Caco-2 (cell line): Measurements from ENCODE around the gene GPC5. TPM values are rescaled to one million over a fixed set of nuclear protein-coding genes. Genes with fewer than 3 reads are reported as not detected.
A peak's percentile ranks its signal among the peaks of the same experiment; 100 is the strongest.
"Not testable (repeated sequence)": the region's sequence is repeated elsewhere in the genome, so short reads cannot be mapped to it uniquely, and the experiment has no call there.

Experiments
- BruUV-seq: library from RNA; stranded (reverse); fragments of 400-500 nt; replicated peaks from 2 replicates; lab custom pipeline; 2021; lab: Mats Ljungman, UMichigan
- CTCF ChIA-PET: fragments of 300-600 bp; sonication (Branson Sonifier 250); formaldehyde crosslinking; loops from one replicate; lab custom pipeline; 2022; ENCODE audit warnings: antibody characterized with exemption; lab: Charles Lee
- POLR2A ChIA-PET: fragments of 300-600 bp; sonication (Branson Sonifier 250); formaldehyde crosslinking; loops from one replicate; lab custom pipeline; 2022; ENCODE audit warnings: antibody characterized with exemption; lab: Charles Lee
- DNase-seq, 2 experiments: peaks; one replicate each; pipeline versions ENCODE4 v3.0.0 to v3.0.0-alpha.2; 2020 to 2022
- H3K27me3 ChIP-seq: replicated peaks from 2 replicates; pipeline ENCODE4 v1.6.0; 2011; ENCODE audit warnings: low read length; ENCODE audit not compliant: control insufficient read depth, insufficient read depth
- H3K36me3 ChIP-seq: 2 replicates; pipeline ENCODE4 v1.5.1; 2011; ENCODE audit warnings: low read length; ENCODE audit not compliant: control insufficient read depth, insufficient read depth
- H3K4me1 ChIP-seq: fragments of 250-450 bp; sonication (Bioruptor Pico); 2 replicates; pipeline ENCODE4 v1.5.1; 2020; ENCODE audit warnings: mild to moderate bottlenecking
- H3K4me3 ChIP-seq: 2 replicates; pipeline ENCODE4 v1.5.1; 2011; ENCODE audit warnings: low read depth, mild to moderate bottlenecking, control low read depth, low read length
- H3K9me3 ChIP-seq: fragments of 250-450 bp; sonication (Bioruptor Pico); 2 replicates; pipeline ENCODE4 v1.5.1; 2020; ENCODE audit warnings: mild to moderate bottlenecking, moderate library complexity
- H3K27ac Mint-ChIP-seq: one replicate; pipeline ENCODE4 v1.8.0; 2022; ENCODE audit warnings: mixed read lengths; ENCODE audit not compliant: unreplicated experiment
- H3K27me3 Mint-ChIP-seq: one replicate; pipeline ENCODE4 v1.8.0; 2022; ENCODE audit warnings: mixed read lengths; ENCODE audit not compliant: insufficient read depth, unreplicated experiment
- H3K36me3 Mint-ChIP-seq: one replicate; pipeline ENCODE4 v1.8.0; 2022; ENCODE audit warnings: mild to moderate bottlenecking, mixed read lengths; ENCODE audit not compliant: insufficient read depth, unreplicated experiment
- H3K4me1 Mint-ChIP-seq: one replicate; pipeline ENCODE4 v1.8.0; 2022; ENCODE audit warnings: low read depth, mixed read lengths; ENCODE audit not compliant: unreplicated experiment
- H3K4me3 Mint-ChIP-seq: one replicate; pipeline ENCODE4 v1.8.0; 2022; ENCODE audit warnings: mild to moderate bottlenecking, moderate library complexity, mixed read lengths; ENCODE audit not compliant: unreplicated experiment
- H3K9me3 Mint-ChIP-seq: one replicate; pipeline ENCODE4 v1.8.0; 2022; ENCODE audit warnings: mixed read lengths; ENCODE audit not compliant: unreplicated experiment
- CTCF ChIP-seq, 2 experiments: fragments of 200-600 bp in 1 of 2; IDR thresholded peaks; 1 replicate in 1 of 2; 2 replicates in 1 of 2; pipeline versions ENCODE4 v1.5.1 to v1.8.0; 2011 to 2022; ENCODE audit warnings: antibody characterized with exemption in 1 of 2, control low read depth in 1 of 2, inconsistent platforms in 1 of 2, low read depth in 1 of 2, low read length in 1 of 2, mild to moderate bottlenecking in 1 of 2, moderate library complexity in 1 of 2; ENCODE audit not compliant: insufficient read depth in 1 of 2, severe bottlenecking in 1 of 2, unreplicated experiment in 1 of 2
- intact Hi-C: fragments of 100-400 bp; cut with micrococcal nuclease; formaldehyde crosslinking; loops from one replicate; pipeline ENCODE4 v1.10.0; 2022; ENCODE audit not compliant: unreplicated experiment
- total RNA-seq: library from RNA; stranded (reverse); gene quantifications from 2 replicates; pipeline ENCODE4 v1.2.3, GENCODE V29; 2022

The GPC5 gene
- total RNA-seq, 1 experiment from 2014 or later = 4.1 TPM

- H3K4me1 ChIP-seq = no peaks in the 10 kb centered on the region
- peaks cover 15% of the 10 kb centered on the region for H3K9me3 Mint-ChIP-seq
- no peak overlapping the region for H3K4me3 ChIP-seq
- no peaks in the 10 kb centered on the region for H3K36me3 ChIP-seq
- peak overlapping the region; percentile 4 for H3K27ac Mint-ChIP-seq
- peaks cover 20% of the 10 kb centered on the region for H3K4me1 Mint-ChIP-seq
- H3K27me3 ChIP-seq = no peaks in the 10 kb centered on the region
- no peaks in the 10 kb centered on the region for H3K36me3 Mint-ChIP-seq
- no peaks in the 10 kb centered on the region for H3K9me3 ChIP-seq
- ChIA-PET CTCF (no interaction called here), POLR2A (no interaction called here)
- H3K27me3 Mint-ChIP-seq = no peaks in the 10 kb centered on the region
- BruUV-seq = no TSS peak
- no peak overlapping the region for H3K4me3 Mint-ChIP-seq
- DNase-seq = peak in 1 of 2 experiments; percentile 3
- no peak for TF ChIP-seq CTCF (IDR thresholded peaks at IDR 0.05; ENCODE audit: insufficient read depth in 1 of 2, low read depth in 1 of 2, low read length in 1 of 2, severe bottlenecking in 1 of 2, unreplicated experiment in 1 of 2)
- intact Hi-C loops = no loop called here
These were observed 1282.8 kb downstream of the GPC5 start for GRCh38 chr13:92681239-92681638.

GRCh38 chr13:92682832-92683517, 1284.6 kb downstream of the GPC5 start:
- Mint-ChIP-seq H3K4me1 (peaks cover 13% of the 10 kb centered on the region), H3K27ac (no peak overlapping the region), H3K36me3 (no peaks in the 10 kb centered on the region), H3K4me3 (no peak overlapping the region), H3K27me3 (no peaks in the 10 kb centered on the region), H3K9me3 (peaks cover 15% of the 10 kb centered on the region)
- POLR2A ChIA-PET = no interaction called here
- Histone ChIP-seq H3K27me3 (no peaks in the 10 kb centered on the region), H3K4me3 (no peak overlapping the region), H3K4me1 (no peaks in the 10 kb centered on the region), H3K9me3 (no peaks in the 10 kb centered on the region), H3K36me3 (no peaks in the 10 kb centered on the region)
- no TSS peak for BruUV-seq
- CTCF ChIA-PET = interaction anchor here (0.7 kb wide), 1 partner anchor 726 kb away, joined by 5 read pairs; no protein-coding TSS in a partner anchor
- no peak for TF ChIP-seq CTCF (IDR thresholded peaks at IDR 0.05; ENCODE audit: insufficient read depth in 1 of 2, low read depth in 1 of 2, low read length in 1 of 2, severe bottlenecking in 1 of 2, unreplicated experiment in 1 of 2)
- no peak for DNase-seq
- intact Hi-C loops = no loop called here

GRCh38 chr13:92694047-92694446, 1295.6 kb downstream of the GPC5 start:
- BruUV-seq = no TSS peak
- Histone ChIP-seq H3K27me3 (no peaks in the 10 kb centered on the region), H3K4me3 (no peak overlapping the region), H3K36me3 (no peaks in the 10 kb centered on the region), H3K4me1 (no peaks in the 10 kb centered on the region), H3K9me3 (0 out of 2 replicates have a peak, but pooled peaks cover 3% of the 10 kb centered on the region)
- no peak overlapping the region for H3K4me3 Mint-ChIP-seq
- no peaks in the 10 kb centered on the region for H3K4me1 Mint-ChIP-seq
- POLR2A ChIA-PET = no interaction called here
- no peaks in the 10 kb centered on the region for H3K36me3 Mint-ChIP-seq
- H3K27me3 Mint-ChIP-seq = no peaks in the 10 kb centered on the region
- H3K27ac Mint-ChIP-seq = no peak overlapping the region
- no peak for TF ChIP-seq CTCF (IDR thresholded peaks at IDR 0.05; ENCODE audit: insufficient read depth in 1 of 2, low read depth in 1 of 2, low read length in 1 of 2, severe bottlenecking in 1 of 2, unreplicated experiment in 1 of 2)
- CTCF ChIA-PET = no interaction called here
- DNase-seq = no peak
- intact Hi-C loops = no loop called here
- H3K9me3 Mint-ChIP-seq = peaks cover 27% of the 10 kb centered on the region

- H3K4me3 Mint-ChIP-seq, H3K4me1 Mint-ChIP-seq, H3K36me3 Mint-ChIP-seq, CTCF ChIA-PET, H3K27me3 Mint-ChIP-seq, H3K4me1 ChIP-seq, H3K4me3 ChIP-seq, H3K27me3 ChIP-seq, intact Hi-C loops, BruUV-seq, H3K27ac Mint-ChIP-seq, H3K9me3 ChIP-seq, H3K36me3 ChIP-seq, POLR2A ChIA-PET, DNase-seq: not testable (repeated sequence)
- peaks cover 27% of the 10 kb centered on the region for H3K9me3 Mint-ChIP-seq
These were observed 1297.4 kb downstream of the GPC5 start for GRCh38 chr13:92695827-92696226.
